WTC11 (cell line): ENCODE results near the gene DYNLT2B. TPM values are rescaled to one million over a fixed set of nuclear protein-coding genes. Genes with fewer than 3 reads are reported as not detected.

Source experiments
- ATAC-seq: fragments of 200-7000 bp; cut with Tn5 transposase; 2 replicates; pipeline ENCODE4 v1.10.0; 2021; ENCODE audit warnings: mild to moderate bottlenecking, moderate library complexity
- CTCF ChIA-PET: fragments of 300-600 bp; sonication (Branson Sonifier 250); formaldehyde crosslinking; loops from one replicate; lab custom pipeline; 2021; ENCODE audit warnings: antibody characterized with exemption; lab: Charles Lee
- POLR2A ChIA-PET: fragments of 350-600 bp; sonication (Branson Sonifier 250); formaldehyde crosslinking; loops from one replicate; lab custom pipeline; 2021; ENCODE audit warnings: antibody characterized with exemption; lab: Charles Lee
- DNase-seq: peaks from one replicate; pipeline ENCODE4 v3.0.0; 2021; ENCODE audit warnings: low spot score
- H3K27ac Mint-ChIP-seq: 2 replicates; pipeline ENCODE4 v1.8.0; 2021; ENCODE audit warnings: mixed read lengths
- H3K27me3 Mint-ChIP-seq: 2 replicates; pipeline ENCODE4 v1.8.0; 2021; ENCODE audit warnings: low read depth, mild to moderate bottlenecking, moderate library complexity, mixed read lengths
- H3K36me3 Mint-ChIP-seq: 2 replicates; pipeline ENCODE4 v1.8.0; 2021; ENCODE audit warnings: mixed read lengths
- H3K4me1 Mint-ChIP-seq: 2 replicates; pipeline ENCODE4 v1.8.0; 2022; ENCODE audit warnings: mixed read lengths
- H3K4me3 Mint-ChIP-seq: 2 replicates; pipeline ENCODE4 v1.8.0; 2021; ENCODE audit warnings: mild to moderate bottlenecking, moderate library complexity, mixed read lengths
- H3K9me3 Mint-ChIP-seq: 2 replicates; pipeline ENCODE4 v1.8.0; 2021; ENCODE audit warnings: mixed read lengths
- ELF4 ChIP-seq: sonication (generic); formaldehyde crosslinking; IDR thresholded peaks from 2 replicates; pipeline ENCODE4 v1.8.1; 2022; ENCODE audit warnings: low read depth, mild to moderate bottlenecking, moderate library complexity, missing genetic modification reagents
- FOXJ3 ChIP-seq: sonication (generic); formaldehyde crosslinking; IDR thresholded peaks from 2 replicates; pipeline ENCODE4 v1.9.0; 2021; ENCODE audit warnings: missing genetic modification reagents, mild to moderate bottlenecking, borderline replicate concordance
- FOXK1 ChIP-seq: sonication (generic); formaldehyde crosslinking; IDR thresholded peaks from 2 replicates; pipeline ENCODE4 v1.8.0; 2022; ENCODE audit warnings: mild to moderate bottlenecking, moderate library complexity, missing genetic modification reagents
- GABPB1 ChIP-seq: sonication (generic); formaldehyde crosslinking; IDR thresholded peaks from 2 replicates; pipeline ENCODE4 v1.8.1; 2023; ENCODE audit warnings: mild to moderate bottlenecking, missing genetic modification reagents
- GRHL2 ChIP-seq: fragments of 250-450 bp; sonication (Bioruptor Pico); IDR thresholded peaks from 2 replicates; pipeline ENCODE4 v1.8.0; 2022; ENCODE audit warnings: mild to moderate bottlenecking, moderate library complexity; ENCODE audit not compliant: insufficient replicate concordance, severe bottlenecking
- GTF2I ChIP-seq: fragments of 250-450 bp; sonication (Bioruptor Pico); conservative IDR thresholded peaks from 2 replicates; pipeline ENCODE4 v1.4.0; 2021; ENCODE audit warnings: mild to moderate bottlenecking
- KAT7 ChIP-seq: sonication (generic); formaldehyde crosslinking; IDR thresholded peaks from 2 replicates; pipeline ENCODE4 v1.8.1; 2023; ENCODE audit warnings: missing genetic modification reagents, mild to moderate bottlenecking, borderline replicate concordance
- NFATC4 ChIP-seq: fragments of 250-450 bp; sonication (Bioruptor Pico); IDR thresholded peaks from 2 replicates; pipeline ENCODE4 v1.9.0; 2021; ENCODE audit warnings: mild to moderate bottlenecking
- TEAD1 ChIP-seq: sonication (generic); formaldehyde crosslinking; IDR thresholded peaks from 2 replicates; pipeline ENCODE4 v1.8.0; 2022; ENCODE audit warnings: mild to moderate bottlenecking, missing genetic modification reagents
- ZNF263 ChIP-seq: sonication (generic); formaldehyde crosslinking; IDR thresholded peaks from 2 replicates; pipeline ENCODE4 v1.8.1; 2022; ENCODE audit warnings: low read depth, mild to moderate bottlenecking, moderate library complexity, missing genetic modification reagents
- ZNF423 ChIP-seq: fragments of 250-450 bp; sonication (Bioruptor Pico); IDR thresholded peaks from 2 replicates; pipeline ENCODE4 v2.1.2; 2022; ENCODE audit warnings: mild to moderate bottlenecking, moderate library complexity
- total RNA-seq: library from RNA; stranded (reverse); gene quantifications from 3 replicates; pipeline ENCODE4 v1.2.3, GENCODE V29; 2021
- TF ChIP-seq, protein P1 (sequence below): sonication (generic); formaldehyde crosslinking; conservative IDR thresholded peaks from 2 replicates; pipeline ENCODE4 v1.8.1; 2023; ENCODE audit warnings: mild to moderate bottlenecking, low read depth, missing genetic modification reagents, moderate library complexity
- TF ChIP-seq, protein P2 (sequence below): fragments of 250-450 bp; sonication (Bioruptor Pico); conservative IDR thresholded peaks from 2 replicates; pipeline ENCODE4 v1.9.0; 2021; ENCODE audit warnings: mild to moderate bottlenecking
- TF ChIP-seq, protein P3 (sequence below): sonication (generic); formaldehyde crosslinking; IDR thresholded peaks from 2 replicates; pipeline ENCODE4 v1.8.1; 2022; ENCODE audit warnings: mild to moderate bottlenecking, moderate library complexity, missing genetic modification reagents
- TF ChIP-seq, protein P4 (sequence below): sonication (generic); formaldehyde crosslinking; IDR thresholded peaks from 2 replicates; pipeline ENCODE4 v1.8.0; 2023; ENCODE audit warnings: missing genetic modification reagents, mild to moderate bottlenecking, borderline replicate concordance
- TF ChIP-seq, protein P5 (sequence below): sonication (generic); formaldehyde crosslinking; IDR thresholded peaks from 2 replicates; pipeline ENCODE4 v1.8.0; 2022; ENCODE audit warnings: mild to moderate bottlenecking, missing genetic modification reagents

Gene DYNLT2B
- total RNA-seq, 1 experiment from 2014 or later = 10.0 TPM

DNA sequence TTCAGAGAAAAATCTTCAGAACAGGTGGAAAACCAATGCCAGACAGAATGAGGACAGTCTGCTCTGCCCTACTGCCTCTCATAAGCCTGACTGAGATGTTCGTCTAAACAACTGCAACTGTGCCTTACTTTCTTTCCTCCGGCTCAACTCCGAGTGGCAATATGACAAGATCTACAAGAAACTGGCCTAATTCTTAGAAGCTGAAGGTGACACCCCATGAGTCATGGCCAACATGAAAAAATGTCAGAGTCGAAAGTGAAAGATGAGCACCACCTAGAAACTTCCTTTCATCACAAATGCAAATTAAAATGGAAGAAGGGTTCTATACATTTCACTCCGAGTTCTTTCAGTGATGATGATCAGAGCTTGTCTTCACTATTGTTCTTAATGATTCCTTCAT, 43.5 kb downstream of the DYNLT2B start:
- Mint-ChIP-seq H3K27me3 (no peaks in the 10 kb centered on the region), H3K9me3 (peaks cover 18% of the 10 kb centered on the region), H3K36me3 (peaks cover 27% of the 10 kb centered on the region), H3K4me3 (no peak overlapping the region), H3K4me1 (peaks cover 16% of the 10 kb centered on the region), H3K27ac (no peak overlapping the region)
- CTCF ChIA-PET = no interaction called here
- POLR2A ChIA-PET = no interaction called here
- DNase-seq (no peak), ATAC-seq (no peak)
- TF ChIP-seq GABPB1 (CRISPR knock-in tag) = no peak
- TF ChIP-seq, protein P1, sequence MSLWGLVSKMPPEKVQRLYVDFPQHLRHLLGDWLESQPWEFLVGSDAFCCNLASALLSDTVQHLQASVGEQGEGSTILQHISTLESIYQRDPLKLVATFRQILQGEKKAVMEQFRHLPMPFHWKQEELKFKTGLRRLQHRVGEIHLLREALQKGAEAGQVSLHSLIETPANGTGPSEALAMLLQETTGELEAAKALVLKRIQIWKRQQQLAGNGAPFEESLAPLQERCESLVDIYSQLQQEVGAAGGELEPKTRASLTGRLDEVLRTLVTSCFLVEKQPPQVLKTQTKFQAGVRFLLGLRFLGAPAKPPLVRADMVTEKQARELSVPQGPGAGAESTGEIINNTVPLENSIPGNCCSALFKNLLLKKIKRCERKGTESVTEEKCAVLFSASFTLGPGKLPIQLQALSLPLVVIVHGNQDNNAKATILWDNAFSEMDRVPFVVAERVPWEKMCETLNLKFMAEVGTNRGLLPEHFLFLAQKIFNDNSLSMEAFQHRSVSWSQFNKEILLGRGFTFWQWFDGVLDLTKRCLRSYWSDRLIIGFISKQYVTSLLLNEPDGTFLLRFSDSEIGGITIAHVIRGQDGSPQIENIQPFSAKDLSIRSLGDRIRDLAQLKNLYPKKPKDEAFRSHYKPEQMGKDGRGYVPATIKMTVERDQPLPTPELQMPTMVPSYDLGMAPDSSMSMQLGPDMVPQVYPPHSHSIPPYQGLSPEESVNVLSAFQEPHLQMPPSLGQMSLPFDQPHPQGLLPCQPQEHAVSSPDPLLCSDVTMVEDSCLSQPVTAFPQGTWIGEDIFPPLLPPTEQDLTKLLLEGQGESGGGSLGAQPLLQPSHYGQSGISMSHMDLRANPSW = no peak
- TF ChIP-seq, protein P2, sequence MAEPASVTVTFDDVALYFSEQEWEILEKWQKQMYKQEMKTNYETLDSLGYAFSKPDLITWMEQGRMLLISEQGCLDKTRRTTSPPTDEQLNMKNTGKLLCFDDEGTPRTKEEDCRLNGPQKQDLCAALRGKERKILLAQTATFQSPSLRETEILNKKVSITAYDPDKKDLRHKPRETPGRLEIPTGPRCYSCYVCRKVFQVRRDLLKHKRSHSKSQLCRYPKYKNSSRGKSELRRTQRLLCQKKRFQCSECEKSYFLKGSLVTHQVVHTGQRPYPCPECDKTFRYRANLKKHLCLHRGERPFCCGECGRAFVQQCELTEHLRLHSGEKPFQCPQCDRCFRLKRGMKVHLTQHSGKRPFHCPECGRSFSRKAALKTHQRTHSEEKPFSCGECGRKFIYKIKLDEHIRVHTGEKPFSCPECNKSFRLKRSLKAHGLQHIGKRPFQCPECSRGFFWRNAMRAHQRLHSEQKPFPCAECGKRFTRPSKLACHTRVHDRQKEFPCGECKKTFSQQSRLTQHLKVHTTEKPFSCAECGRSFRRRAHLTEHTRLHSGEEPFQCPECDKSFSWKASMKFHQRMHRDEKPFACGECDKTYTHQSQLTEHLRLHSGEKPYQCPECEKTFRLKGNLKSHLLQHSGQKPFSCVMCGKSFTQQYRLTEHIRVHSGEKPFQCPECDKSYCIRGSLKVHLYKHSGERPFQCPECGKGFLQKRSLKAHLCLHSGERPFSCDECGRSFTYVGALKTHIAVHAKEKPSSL (CRISPR knock-in tag) = no peak
- TF ChIP-seq FOXK1 (CRISPR knock-in tag) = no peak
- TF ChIP-seq, protein P3, sequence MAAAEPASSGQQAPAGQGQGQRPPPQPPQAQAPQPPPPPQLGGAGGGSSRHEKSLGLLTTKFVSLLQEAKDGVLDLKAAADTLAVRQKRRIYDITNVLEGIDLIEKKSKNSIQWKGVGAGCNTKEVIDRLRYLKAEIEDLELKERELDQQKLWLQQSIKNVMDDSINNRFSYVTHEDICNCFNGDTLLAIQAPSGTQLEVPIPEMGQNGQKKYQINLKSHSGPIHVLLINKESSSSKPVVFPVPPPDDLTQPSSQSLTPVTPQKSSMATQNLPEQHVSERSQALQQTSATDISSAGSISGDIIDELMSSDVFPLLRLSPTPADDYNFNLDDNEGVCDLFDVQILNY (CRISPR knock-in tag) = no peak
- no peak for TF ChIP-seq FOXJ3 (CRISPR knock-in tag)

DNA sequence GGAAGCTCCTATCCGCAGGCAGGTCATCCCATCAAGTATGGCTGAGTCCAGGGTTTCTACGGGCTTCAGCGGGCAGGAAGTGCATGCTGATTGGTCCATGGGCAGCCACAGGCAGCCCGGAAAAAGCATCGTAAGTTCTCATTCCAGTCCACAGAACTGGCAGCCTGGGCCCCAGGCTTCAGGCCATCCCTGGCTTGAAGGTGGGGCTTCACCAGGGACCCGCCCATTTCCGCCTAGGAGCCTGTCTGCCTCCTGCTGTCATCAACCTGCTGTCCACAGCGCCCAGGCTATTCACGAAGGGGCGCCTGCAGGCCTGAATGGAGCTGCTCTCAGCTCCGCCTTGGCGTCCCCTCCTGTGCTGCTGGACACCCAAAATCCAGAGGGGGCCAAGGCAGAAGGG, 44.4 kb downstream of the DYNLT2B start:
- ATAC-seq (peak; percentile 70), DNase-seq (peak; percentile 56)
- CTCF ChIA-PET = interaction anchor here (0.9 to 1.4 kb wide), 2 partner anchors 8 to 11 kb away, joined by 3 read pairs; no protein-coding TSS in a partner anchor
- Mint-ChIP-seq H3K4me1 (peaks cover 12% of the 10 kb centered on the region), H3K9me3 (peaks cover 18% of the 10 kb centered on the region), H3K4me3 (0 out of 2 replicates have a peak overlapping the region, but pooled peaks have one; percentile 39), H3K27me3 (no peaks in the 10 kb centered on the region), H3K27ac (no peak overlapping the region), H3K36me3 (peaks cover 32% of the 10 kb centered on the region)
- POLR2A ChIA-PET = no interaction called here
- TF ChIP-seq ZNF263 (CRISPR knock-in tag) = no peak
- no peak for TF ChIP-seq KAT7 (CRISPR knock-in tag)
- TF ChIP-seq GRHL2 (CRISPR knock-in tag) = no peak
- TF ChIP-seq ZNF423 = no peak
- TF ChIP-seq, protein P1 = no peak
- TF ChIP-seq ELF4 (CRISPR knock-in tag) = no peak
- no peak for TF ChIP-seq NFATC4 (CRISPR knock-in tag)
- TF ChIP-seq, protein P4, sequence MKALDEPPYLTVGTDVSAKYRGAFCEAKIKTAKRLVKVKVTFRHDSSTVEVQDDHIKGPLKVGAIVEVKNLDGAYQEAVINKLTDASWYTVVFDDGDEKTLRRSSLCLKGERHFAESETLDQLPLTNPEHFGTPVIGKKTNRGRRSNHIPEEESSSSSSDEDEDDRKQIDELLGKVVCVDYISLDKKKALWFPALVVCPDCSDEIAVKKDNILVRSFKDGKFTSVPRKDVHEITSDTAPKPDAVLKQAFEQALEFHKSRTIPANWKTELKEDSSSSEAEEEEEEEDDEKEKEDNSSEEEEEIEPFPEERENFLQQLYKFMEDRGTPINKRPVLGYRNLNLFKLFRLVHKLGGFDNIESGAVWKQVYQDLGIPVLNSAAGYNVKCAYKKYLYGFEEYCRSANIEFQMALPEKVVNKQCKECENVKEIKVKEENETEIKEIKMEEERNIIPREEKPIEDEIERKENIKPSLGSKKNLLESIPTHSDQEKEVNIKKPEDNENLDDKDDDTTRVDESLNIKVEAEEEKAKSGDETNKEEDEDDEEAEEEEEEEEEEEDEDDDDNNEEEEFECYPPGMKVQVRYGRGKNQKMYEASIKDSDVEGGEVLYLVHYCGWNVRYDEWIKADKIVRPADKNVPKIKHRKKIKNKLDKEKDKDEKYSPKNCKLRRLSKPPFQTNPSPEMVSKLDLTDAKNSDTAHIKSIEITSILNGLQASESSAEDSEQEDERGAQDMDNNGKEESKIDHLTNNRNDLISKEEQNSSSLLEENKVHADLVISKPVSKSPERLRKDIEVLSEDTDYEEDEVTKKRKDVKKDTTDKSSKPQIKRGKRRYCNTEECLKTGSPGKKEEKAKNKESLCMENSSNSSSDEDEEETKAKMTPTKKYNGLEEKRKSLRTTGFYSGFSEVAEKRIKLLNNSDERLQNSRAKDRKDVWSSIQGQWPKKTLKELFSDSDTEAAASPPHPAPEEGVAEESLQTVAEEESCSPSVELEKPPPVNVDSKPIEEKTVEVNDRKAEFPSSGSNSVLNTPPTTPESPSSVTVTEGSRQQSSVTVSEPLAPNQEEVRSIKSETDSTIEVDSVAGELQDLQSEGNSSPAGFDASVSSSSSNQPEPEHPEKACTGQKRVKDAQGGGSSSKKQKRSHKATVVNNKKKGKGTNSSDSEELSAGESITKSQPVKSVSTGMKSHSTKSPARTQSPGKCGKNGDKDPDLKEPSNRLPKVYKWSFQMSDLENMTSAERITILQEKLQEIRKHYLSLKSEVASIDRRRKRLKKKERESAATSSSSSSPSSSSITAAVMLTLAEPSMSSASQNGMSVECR (CRISPR knock-in tag) = no peak
- TF ChIP-seq GTF2I = no peak
- TF ChIP-seq, protein P5, sequence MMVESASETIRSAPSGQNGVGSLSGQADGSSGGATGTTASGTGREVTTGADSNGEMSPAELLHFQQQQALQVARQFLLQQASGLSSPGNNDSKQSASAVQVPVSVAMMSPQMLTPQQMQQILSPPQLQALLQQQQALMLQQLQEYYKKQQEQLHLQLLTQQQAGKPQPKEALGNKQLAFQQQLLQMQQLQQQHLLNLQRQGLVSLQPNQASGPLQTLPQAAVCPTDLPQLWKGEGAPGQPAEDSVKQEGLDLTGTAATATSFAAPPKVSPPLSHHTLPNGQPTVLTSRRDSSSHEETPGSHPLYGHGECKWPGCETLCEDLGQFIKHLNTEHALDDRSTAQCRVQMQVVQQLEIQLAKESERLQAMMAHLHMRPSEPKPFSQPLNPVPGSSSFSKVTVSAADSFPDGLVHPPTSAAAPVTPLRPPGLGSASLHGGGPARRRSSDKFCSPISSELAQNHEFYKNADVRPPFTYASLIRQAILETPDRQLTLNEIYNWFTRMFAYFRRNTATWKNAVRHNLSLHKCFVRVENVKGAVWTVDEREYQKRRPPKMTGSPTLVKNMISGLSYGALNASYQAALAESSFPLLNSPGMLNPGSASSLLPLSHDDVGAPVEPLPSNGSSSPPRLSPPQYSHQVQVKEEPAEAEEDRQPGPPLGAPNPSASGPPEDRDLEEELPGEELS (CRISPR knock-in tag) = no peak
- TF ChIP-seq TEAD1 (CRISPR knock-in tag) = no peak
- TF ChIP-seq, protein P2 (CRISPR knock-in tag) = no peak
